HT-29 (cell line): ENCODE results near the gene ZNF32. TPM values are rescaled to one million over a fixed set of nuclear protein-coding genes. Genes with fewer than 3 reads are reported as not detected.
"Not testable (repeated sequence)": the region's sequence is repeated elsewhere in the genome, so short reads cannot be mapped to it uniquely, and the experiment has no call there.

ENCODE experiments used
- DNase-seq: peaks from one replicate; pipeline ENCODE4 v3.0.0-alpha.2; 2015; ENCODE audit warnings: low spot score
- total RNA-seq: library from RNA; depleted of rRNA; stranded (reverse); fragments of >200 nt; shearing (Covaris generic); gene quantifications from 2 replicates; pipeline ENCODE4 v1.2.3, GENCODE V29; 2014; rRNA removed

ZNF32 gene
- total RNA-seq, 1 experiment from 2014 or later = 7.8 TPM

GRCh38 chr10:43635816-43636215, 12.9 kb downstream of the ZNF32 start:
- DNase-seq = not testable (repeated sequence)

- no peak for DNase-seq
These were observed 19.7 kb downstream of the ZNF32 start for GRCh38 chr10:43628956-43629355.

- DNase-seq = no peak
These were observed 20.7 kb downstream of the ZNF32 start for GRCh38 chr10:43627942-43628341.

- no peak for DNase-seq
These were observed 25.3 kb downstream of the ZNF32 start for GRCh38 chr10:43623351-43623750.

- no peak for DNase-seq
These were observed 26.6 kb downstream of the ZNF32 start for GRCh38 chr10:43622038-43622437.

- no peak for DNase-seq
These were observed 29.3 kb downstream of the ZNF32 start for GRCh38 chr10:43619368-43619767.

- no peak for DNase-seq
These were observed 31.8 kb downstream of the ZNF32 start for GRCh38 chr10:43616697-43617370.

- no peak for DNase-seq
These were observed 38.0 kb downstream of the ZNF32 start for GRCh38 chr10:43610636-43611035.

- DNase-seq = no peak
These were observed 41.5 kb downstream of the ZNF32 start for GRCh38 chr10:43607199-43607573.

GRCh38 chr10:43606323-43607198, 42.1 kb downstream of the ZNF32 start, which contains the start of gene ZNF485:
Gene ZNF485 (plus strand): TSS chr10:43606438. CDS start chr10:43607051, 613 bp downstream.
- DNase-seq = peak; percentile 68

GRCh38 chr10:43605850-43606322, 42.8 kb downstream of the ZNF32 start:
- no peak for DNase-seq

- DNase-seq = not testable (repeated sequence)
These were observed 47.1 kb downstream of the ZNF32 start for GRCh38 chr10:43601576-43601975.

- DNase-seq = no peak
These were observed 49.3 kb downstream of the ZNF32 start for GRCh38 chr10:43599333-43599732.

GRCh38 chr10:43598446-43598845, 50.2 kb downstream of the ZNF32 start:
- DNase-seq = no peak

- no peak for DNase-seq
These were observed 52.1 kb downstream of the ZNF32 start for GRCh38 chr10:43596546-43596945.

GRCh38 chr10:43595739-43596298, 52.9 kb downstream of the ZNF32 start:
- no peak for DNase-seq

- no peak for DNase-seq
These were observed 53.6 kb downstream of the ZNF32 start for GRCh38 chr10:43594944-43595589.

Other genes with a start within 250 kb of the ZNF32 start
- 515 and 519 TPM in 2 replicates for gene HNRNPF, start 239.7 kb downstream of the ZNF32 start, total RNA-seq
- gene ZNF487, start 211.8 kb downstream of the ZNF32 start, total RNA-seq = 8.1 and 16.1 TPM in 2 replicates
- 10.9 and 12.8 TPM in 2 replicates for gene ZNF239, start 74.3 kb downstream of the ZNF32 start, total RNA-seq
- gene ZNF485, start 42.4 kb downstream of the ZNF32 start, total RNA-seq = 1.7 and 7.3 TPM in 2 replicates